H9 (cell line): Measurements from ENCODE around the gene EFNB3. TPM values are rescaled to one million over a fixed set of nuclear protein-coding genes. Genes with fewer than 3 reads are reported as not detected.

Source experiments
- DNase-seq: peaks from one replicate; pipeline ENCODE4 v3.0.0-alpha.2; 2017
- H2AFZ ChIP-seq: one replicate; pipeline ENCODE4 v1.6.1; 2013; ENCODE audit warnings: mild to moderate bottlenecking, low read length, control low read depth, moderate library complexity
- H2AK5ac ChIP-seq: 2 replicates; pipeline ENCODE4 v1.6.1; 2013; ENCODE audit warnings: low read length, control low read depth, mixed read lengths; ENCODE audit not compliant: insufficient read length
- H2BK120ac ChIP-seq: one replicate; pipeline ENCODE4 v1.6.1; 2013; ENCODE audit warnings: low read depth, mild to moderate bottlenecking, low read length, control low read depth, inconsistent platforms; ENCODE audit not compliant: poor library complexity, severe bottlenecking
- H2BK12ac ChIP-seq: 2 replicates; pipeline ENCODE4 v1.6.1; 2013; ENCODE audit warnings: low read length, control low read depth, mixed read lengths, low read depth; ENCODE audit not compliant: insufficient read length
- H2BK15ac ChIP-seq: 2 replicates; pipeline ENCODE4 v1.6.1; 2013; ENCODE audit warnings: low read depth, low read length, control low read depth
- H2BK20ac ChIP-seq: one replicate; pipeline ENCODE4 v1.6.1; 2013; ENCODE audit warnings: low read depth, mild to moderate bottlenecking, low read length, control low read depth, inconsistent platforms; ENCODE audit not compliant: poor library complexity, severe bottlenecking
- H2BK5ac ChIP-seq: 2 replicates; pipeline ENCODE4 v1.6.1; 2013; ENCODE audit warnings: low read length, control low read depth, mixed read lengths; ENCODE audit not compliant: insufficient read length
- H3K14ac ChIP-seq: 2 replicates; pipeline ENCODE4 v1.6.1; 2013; ENCODE audit warnings: low read length, control low read depth; ENCODE audit not compliant: insufficient read depth
- H3K18ac ChIP-seq: 2 replicates; pipeline ENCODE4 v1.6.1; 2013; ENCODE audit warnings: low read depth, mild to moderate bottlenecking, mixed read lengths, low read length, control low read depth; ENCODE audit not compliant: insufficient read length
- H3K23ac ChIP-seq: 2 replicates; pipeline ENCODE4 v1.6.1; 2013; ENCODE audit warnings: low read length, control low read depth, mixed read lengths, low read depth; ENCODE audit not compliant: insufficient read length
- H3K23me2 ChIP-seq: 2 replicates; pipeline ENCODE4 v1.6.1; 2013; ENCODE audit warnings: low read depth, mild to moderate bottlenecking, mixed read lengths, low read length, control low read depth; ENCODE audit not compliant: insufficient read length, poor library complexity, severe bottlenecking
- H3K27ac ChIP-seq: 2 replicates; pipeline ENCODE4 v1.5.1; 2013; ENCODE audit warnings: low read length, control low read depth, mixed read lengths, low read depth; ENCODE audit not compliant: insufficient read length
- H3K27me3 ChIP-seq: 2 replicates; pipeline ENCODE4 v1.6.1; 2013; ENCODE audit warnings: low read length, control low read depth, inconsistent platforms; ENCODE audit not compliant: insufficient read depth
- H3K4ac ChIP-seq: 2 replicates; pipeline ENCODE4 v1.6.1; 2013; ENCODE audit warnings: low read depth, mild to moderate bottlenecking, control low read depth, inconsistent platforms, low read length, moderate library complexity
- H3K4me1 ChIP-seq: 2 replicates; pipeline ENCODE4 v1.6.1; 2013; ENCODE audit warnings: low read length, control low read depth, inconsistent platforms; ENCODE audit not compliant: insufficient read depth
- H3K4me2 ChIP-seq: 2 replicates; pipeline ENCODE4 v1.6.1; 2013; ENCODE audit warnings: low read length, control low read depth, mixed read lengths; ENCODE audit not compliant: insufficient read length, insufficient read depth
- H3K56ac ChIP-seq: 2 replicates; pipeline ENCODE4 v1.6.1; 2013; ENCODE audit warnings: low read depth, mild to moderate bottlenecking, mixed read lengths, low read length, control low read depth; ENCODE audit not compliant: insufficient read length
- H3K79me1 ChIP-seq: 2 replicates; pipeline ENCODE4 v1.6.1; 2013; ENCODE audit warnings: low read depth, mild to moderate bottlenecking, moderate library complexity, low read length, control low read depth, inconsistent platforms; ENCODE audit not compliant: insufficient read depth, poor library complexity, severe bottlenecking
- H3K79me2 ChIP-seq: 2 replicates; pipeline ENCODE4 v1.6.1; 2013; ENCODE audit warnings: low read length, control low read depth, inconsistent platforms; ENCODE audit not compliant: insufficient read depth
- H3K9ac ChIP-seq: 2 replicates; pipeline ENCODE4 v1.6.1; 2013; ENCODE audit warnings: low read length, control low read depth, mixed read lengths; ENCODE audit not compliant: insufficient read length; ENCODE audit errors: extremely low read depth
- H3K9me3 ChIP-seq: one replicate; pipeline ENCODE4 v1.6.1; 2013; ENCODE audit warnings: low read depth, low read length, inconsistent platforms; ENCODE audit not compliant: control insufficient read depth
- H3T11ph ChIP-seq: one replicate; pipeline ENCODE4 v1.6.1; 2013; ENCODE audit warnings: mild to moderate bottlenecking, low read length, control low read depth, inconsistent platforms
- H4K20me1 ChIP-seq: one replicate; pipeline ENCODE4 v1.6.1; 2013; ENCODE audit not compliant: control insufficient read depth, insufficient read length, insufficient read depth
- H4K5ac ChIP-seq: 2 replicates; pipeline ENCODE4 v1.6.1; 2013; ENCODE audit warnings: low read depth, mild to moderate bottlenecking, mixed read lengths, low read length, control low read depth; ENCODE audit not compliant: insufficient read length
- H4K8ac ChIP-seq: replicated peaks from 2 replicates; pipeline ENCODE4 v1.6.1; 2013; ENCODE audit warnings: low read length, control low read depth, mixed read lengths, low read depth; ENCODE audit not compliant: insufficient read length
- H4K91ac ChIP-seq: 2 replicates; pipeline ENCODE4 v1.6.1; 2013; ENCODE audit warnings: low read depth, mild to moderate bottlenecking, moderate library complexity, mixed read lengths, low read length, control low read depth; ENCODE audit not compliant: insufficient read length
- H3K27ac Mint-ChIP-seq, 3 experiments: 2 replicates in 2 of 3; 3 replicates in 1 of 3; pipeline ENCODE4 v1.8.0; 2020 to 2021; ENCODE audit warnings: mixed read lengths in 3 of 3, mild to moderate bottlenecking in 1 of 3, moderate library complexity in 1 of 3
- H3K27me3 Mint-ChIP-seq: 2 replicates; pipeline ENCODE4 v1.8.0; 2021; ENCODE audit warnings: low read depth, mild to moderate bottlenecking, moderate library complexity, mixed read lengths
- H3K36me3 Mint-ChIP-seq, 3 experiments: 2 replicates in 2 of 3; 3 replicates in 1 of 3; pipeline ENCODE4 v1.8.0; 2020 to 2021; ENCODE audit warnings: low read depth in 3 of 3, mixed read lengths in 3 of 3; ENCODE audit not compliant: insufficient read depth in 1 of 3
- H3K4me1 Mint-ChIP-seq, 2 experiments: 2 replicates each; pipeline ENCODE4 v1.8.0; 2020; ENCODE audit warnings: mixed read lengths in 2 of 2
- H3K4me3 Mint-ChIP-seq, 2 experiments: 2 replicates in 1 of 2; 3 replicates in 1 of 2; pipeline ENCODE4 v1.8.0; 2020 to 2021; ENCODE audit warnings: mild to moderate bottlenecking in 2 of 2, mixed read lengths in 2 of 2, moderate library complexity in 1 of 2
- H3K9me3 Mint-ChIP-seq, 2 experiments: 2 replicates in 1 of 2; 3 replicates in 1 of 2; pipeline ENCODE4 v1.8.0; 2020; ENCODE audit warnings: mild to moderate bottlenecking in 2 of 2, mixed read lengths in 2 of 2, moderate library complexity in 1 of 2
- WGBS: extraction: QIAGEN DNeasy Blood & Tissue Kit; methylation state at CpG from one replicate; pipeline ENCODE4 v1.1.7; 2013; ENCODE audit warnings: missing lambda C conversion rate, low lambda C conversion rate, mixed read lengths; ENCODE audit not compliant: insufficient read length; ENCODE audit errors: extremely low coverage; 5-methylcytosine and 5-hydroxymethylcytosine counted together
- total RNA-seq: library from RNA; stranded (reverse); gene quantifications from 2 replicates; pipeline ENCODE4 v1.2.1, GENCODE V29; 2021
- TF ChIP-seq, protein P1 (sequence below): fragments of 200-600 bp; sonication (generic); conservative IDR thresholded peaks from 3 replicates; pipeline ENCODE4 v1.8.0; 2021; ENCODE audit warnings: antibody characterized with exemption, mild to moderate bottlenecking

EFNB3 gene
- total RNA-seq, 1 experiment from 2014 or later = 11.3 TPM

DNA sequence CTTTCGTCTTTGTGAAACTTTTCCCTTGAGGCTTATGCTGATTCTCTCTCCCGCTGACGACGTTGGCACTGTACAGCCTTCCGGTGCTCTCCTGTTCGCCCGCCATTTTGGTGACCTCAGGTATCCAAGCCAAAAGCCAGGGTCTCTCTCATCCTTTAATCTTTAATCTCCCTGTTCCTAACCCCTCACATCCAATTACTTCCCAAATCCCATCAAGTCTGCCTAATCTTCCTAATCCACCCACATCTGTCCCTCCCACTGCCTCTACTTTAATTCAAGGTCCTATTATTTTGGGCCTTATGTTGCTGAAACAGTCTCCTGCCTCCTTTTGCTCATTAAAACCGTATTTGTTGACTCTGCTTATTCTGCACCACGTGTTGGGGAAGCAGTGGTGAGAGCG is 9.4 kb upstream of the EFNB3 start:
- WGBS = no CpG with 5 or more reads among the region's 10 CpGs

More for the DNA sequence above, 9.4 kb upstream of the EFNB3 start:
- Histone ChIP-seq H3K56ac (no peak overlapping the region), H4K91ac (no peak overlapping the region), H4K5ac (no peak overlapping the region), H2AFZ (no peak overlapping the region), H2BK15ac (no peak overlapping the region), H3K79me2 (no peaks in the 10 kb centered on the region), H2BK120ac (no peak overlapping the region), H2BK20ac (no peak overlapping the region), H3T11ph (no peak overlapping the region), H3K9ac (no peak overlapping the region), H3K9me3 (no peaks in the 10 kb centered on the region), H4K8ac (no peak overlapping the region), H3K18ac (no peak overlapping the region), H3K4me1 (no peaks in the 10 kb centered on the region), H3K23ac (no peak overlapping the region), H3K27ac (no peak overlapping the region), H2AK5ac (no peak overlapping the region), H3K4ac (no peak overlapping the region), H3K27me3 (no peaks in the 10 kb centered on the region), H3K4me2 (no peak overlapping the region), H3K14ac (no peak overlapping the region), H2BK5ac (no peak overlapping the region), H3K79me1 (no peaks in the 10 kb centered on the region), H2BK12ac (no peak overlapping the region), H4K20me1 (no peaks in the 10 kb centered on the region), H3K23me2 (no peaks in the 10 kb centered on the region)
- H3K9me3 Mint-ChIP-seq = no peaks in the 10 kb centered on the region; a peak in 1 of 5 replicates
- no peak overlapping the region; a peak in 2 of 7 replicates for H3K27ac Mint-ChIP-seq
- H3K27me3 Mint-ChIP-seq = no peaks in the 10 kb centered on the region
- TF ChIP-seq, protein P1, sequence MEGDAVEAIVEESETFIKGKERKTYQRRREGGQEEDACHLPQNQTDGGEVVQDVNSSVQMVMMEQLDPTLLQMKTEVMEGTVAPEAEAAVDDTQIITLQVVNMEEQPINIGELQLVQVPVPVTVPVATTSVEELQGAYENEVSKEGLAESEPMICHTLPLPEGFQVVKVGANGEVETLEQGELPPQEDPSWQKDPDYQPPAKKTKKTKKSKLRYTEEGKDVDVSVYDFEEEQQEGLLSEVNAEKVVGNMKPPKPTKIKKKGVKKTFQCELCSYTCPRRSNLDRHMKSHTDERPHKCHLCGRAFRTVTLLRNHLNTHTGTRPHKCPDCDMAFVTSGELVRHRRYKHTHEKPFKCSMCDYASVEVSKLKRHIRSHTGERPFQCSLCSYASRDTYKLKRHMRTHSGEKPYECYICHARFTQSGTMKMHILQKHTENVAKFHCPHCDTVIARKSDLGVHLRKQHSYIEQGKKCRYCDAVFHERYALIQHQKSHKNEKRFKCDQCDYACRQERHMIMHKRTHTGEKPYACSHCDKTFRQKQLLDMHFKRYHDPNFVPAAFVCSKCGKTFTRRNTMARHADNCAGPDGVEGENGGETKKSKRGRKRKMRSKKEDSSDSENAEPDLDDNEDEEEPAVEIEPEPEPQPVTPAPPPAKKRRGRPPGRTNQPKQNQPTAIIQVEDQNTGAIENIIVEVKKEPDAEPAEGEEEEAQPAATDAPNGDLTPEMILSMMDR = no peak
- no peak for DNase-seq
- H3K4me1 Mint-ChIP-seq = no peaks in the 10 kb centered on the region
- no peak overlapping the region for H3K4me3 Mint-ChIP-seq
- H3K36me3 Mint-ChIP-seq = peaks cover 19 to 34% (median 34%) of the 10 kb centered on the region in 3 experiments; a peak in 6 of 7 replicates
